Activated CD4-positive, alpha-beta T cell treated with anti-CD3 and anti-CD28 coated beads for 4 hours (primary cell): ENCODE data around the gene CRISPLD2.
"Not testable (repeated sequence)": the region's sequence is repeated elsewhere in the genome, so short reads cannot be mapped to it uniquely, and the experiment has no call there.

ENCODE experiments used
- DNase-seq, 2 donors: peaks; one replicate each; pipeline ENCODE4 v3.0.0-alpha.2; 2020

CRISPLD2 gene

GRCh38 chr16:84823484-84823883, 3.7 kb downstream of the CRISPLD2 start:
- no peak for DNase-seq

GRCh38 chr16:84823926-84824325, 4.1 kb downstream of the CRISPLD2 start:
- no peak for DNase-seq

- DNase-seq: no peak
Measured at GRCh38 chr16:84825896-84826557, 6.2 kb downstream of the CRISPLD2 start.

- no peak for DNase-seq
Measured at GRCh38 chr16:84826558-84826941, 6.8 kb downstream of the CRISPLD2 start.

- no peak for DNase-seq
Measured at GRCh38 chr16:84827131-84827574, 7.4 kb downstream of the CRISPLD2 start.

- no peak for DNase-seq
Measured at GRCh38 chr16:84827897-84828296, 8.1 kb downstream of the CRISPLD2 start.

- DNase-seq: no peak
Measured at GRCh38 chr16:84828322-84828721, 8.5 kb downstream of the CRISPLD2 start.

GRCh38 chr16:84829168-84829965, 9.6 kb downstream of the CRISPLD2 start:
- no peak for DNase-seq

GRCh38 chr16:84830765-84831384, 11.1 kb downstream of the CRISPLD2 start:
- no peak for DNase-seq

- DNase-seq: not testable (repeated sequence)
Measured at GRCh38 chr16:84831728-84832127, 11.9 kb downstream of the CRISPLD2 start.

- no peak for DNase-seq
Measured at GRCh38 chr16:84832488-84833143, 12.8 kb downstream of the CRISPLD2 start.

GRCh38 chr16:84833144-84833500, 13.3 kb downstream of the CRISPLD2 start:
- no peak for DNase-seq

- no peak for DNase-seq
Measured at GRCh38 chr16:84833542-84834402, 14.0 kb downstream of the CRISPLD2 start.

GRCh38 chr16:84834403-84834772, 14.6 kb downstream of the CRISPLD2 start:
- DNase-seq: no peak

GRCh38 chr16:84836234-84836647, 16.5 kb downstream of the CRISPLD2 start:
- DNase-seq: no peak

- DNase-seq: no peak
Measured at GRCh38 chr16:84836967-84837366, 17.2 kb downstream of the CRISPLD2 start.

- DNase-seq: no peak
Measured at GRCh38 chr16:84838383-84838948, 18.7 kb downstream of the CRISPLD2 start.

GRCh38 chr16:84839054-84839453, 19.3 kb downstream of the CRISPLD2 start:
- no peak for DNase-seq

GRCh38 chr16:84839956-84840355, 20.2 kb downstream of the CRISPLD2 start:
- DNase-seq: no peak

GRCh38 chr16:84840687-84841627, 21.2 kb downstream of the CRISPLD2 start:
- no peak for DNase-seq

- no peak for DNase-seq
Measured at GRCh38 chr16:84841787-84842300, 22.1 kb downstream of the CRISPLD2 start.
